Measurements from ENCODE around the gene PPP1R12B. TPM values are rescaled to one million over a fixed set of nuclear protein-coding genes. Genes with fewer than 3 reads are reported as not detected.
"Not testable (repeated sequence)": the region's sequence is repeated elsewhere in the genome, so short reads cannot be mapped to it uniquely, and the experiment has no call there.

The PPP1R12B gene
- polyA plus RNA-seq, 1 donor, result 51.8 TPM

DNA sequence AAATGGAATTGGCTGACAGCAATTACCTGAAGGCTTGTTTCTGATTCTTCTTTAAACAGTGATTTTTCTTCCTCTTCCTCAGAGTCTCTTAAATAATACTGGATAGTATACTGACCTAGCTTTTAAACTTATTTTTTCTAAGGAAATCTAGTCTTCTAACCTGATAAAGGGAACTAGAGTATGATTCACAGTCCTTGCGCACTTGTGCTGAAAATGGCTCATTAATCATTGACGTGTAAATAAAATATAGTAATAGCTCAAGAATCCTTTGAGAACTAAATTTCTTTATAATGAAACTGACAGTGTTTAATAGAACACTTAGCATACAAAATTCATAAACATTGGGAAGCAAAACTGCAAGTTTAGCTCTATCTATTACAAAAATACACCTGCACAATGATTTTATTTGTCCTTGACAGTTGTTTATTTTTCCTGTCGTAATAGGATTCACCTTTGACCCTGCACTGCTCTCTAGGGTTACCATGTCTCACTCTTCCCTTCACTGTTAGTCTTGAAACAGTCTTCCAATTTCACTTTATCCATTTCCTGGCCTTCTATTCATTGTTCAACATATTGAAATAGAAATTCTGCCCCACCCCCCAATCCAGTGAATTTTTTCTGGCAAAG, 117.3 kb downstream of the PPP1R12B start:
- DNase-seq, result peak in 1 of 2 donors; percentile 26
- no CpG with 5 or more reads among the region's 3 CpGs for WGBS (ENCODE audit: insufficient coverage, low lambda C conversion rate)
- peaks cover 17% of the 10 kb centered on the region for H3K4me1 ChIP-seq (ENCODE audit: control insufficient read depth, insufficient read depth, low read length)
- not testable (repeated sequence) for H3K27ac ChIP-seq (ENCODE audit: low read length); H3K9me3 ChIP-seq (ENCODE audit: control insufficient read depth, low read depth, low read length); H3K36me3 ChIP-seq (ENCODE audit: control insufficient read depth, insufficient read depth, low read length); H3K27me3 ChIP-seq (ENCODE audit: control insufficient read depth, insufficient read depth, low read length); H3K4me3 ChIP-seq (ENCODE audit: low read length)

DNA sequence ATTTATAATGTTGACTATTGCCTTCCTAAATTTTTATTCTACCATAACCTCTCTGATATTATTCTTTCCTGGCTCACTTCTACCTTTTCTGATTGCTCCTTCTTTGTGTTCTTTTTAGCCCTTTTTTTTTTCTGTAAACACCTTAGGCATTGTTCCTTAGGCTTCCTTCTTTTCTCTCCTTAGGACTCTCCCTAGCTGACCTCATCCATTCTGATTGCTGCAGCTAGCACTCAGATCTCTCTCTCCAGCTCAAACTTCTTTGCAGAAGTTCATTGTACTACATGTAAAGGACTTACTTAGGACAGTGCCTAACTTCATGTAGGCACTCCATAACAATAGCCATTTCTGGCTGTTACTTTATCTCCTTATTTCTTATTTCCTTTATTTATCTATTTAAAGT, 117.8 kb downstream of the PPP1R12B start:
- H3K27ac ChIP-seq (ENCODE audit: low read length), result not testable (repeated sequence)

DNA sequence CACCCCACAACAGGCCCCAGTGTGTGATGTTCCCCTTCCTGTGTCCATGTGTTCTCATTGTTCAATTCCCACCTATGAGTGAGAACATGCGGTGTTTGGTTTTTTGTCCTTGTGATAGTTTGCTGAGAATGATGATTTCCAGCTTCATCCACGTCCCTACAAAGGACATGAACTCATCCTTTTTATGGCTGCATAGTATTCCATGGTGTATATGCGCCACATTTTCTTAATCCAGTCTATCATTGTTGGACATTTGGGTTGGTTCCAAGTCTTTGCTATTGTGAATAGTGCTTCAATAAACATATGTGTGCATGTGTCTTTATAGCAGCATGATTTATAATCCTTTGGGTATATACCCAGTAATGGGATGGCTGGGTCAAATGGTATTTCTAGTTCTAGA, 118.9 kb downstream of the PPP1R12B start:
- H3K9me3 ChIP-seq (ENCODE audit: control insufficient read depth, low read depth, low read length); DNase-seq; H3K36me3 ChIP-seq (ENCODE audit: control insufficient read depth, insufficient read depth, low read length); H3K4me3 ChIP-seq (ENCODE audit: low read length); H3K27ac ChIP-seq (ENCODE audit: low read length); H3K27me3 ChIP-seq (ENCODE audit: control insufficient read depth, insufficient read depth, low read length): not testable (repeated sequence)
- no CpG with 5 or more reads among the region's 3 CpGs for WGBS (ENCODE audit: insufficient coverage, low lambda C conversion rate)
- H3K4me1 ChIP-seq (ENCODE audit: control insufficient read depth, insufficient read depth, low read length), result peaks cover 13% of the 10 kb centered on the region

More for the DNA sequence above, 117.8 kb downstream of the PPP1R12B start:
- H3K9me3 ChIP-seq (ENCODE audit: control insufficient read depth, low read depth, low read length); H3K4me3 ChIP-seq (ENCODE audit: low read length); DNase-seq; H3K36me3 ChIP-seq (ENCODE audit: control insufficient read depth, insufficient read depth, low read length); H3K27me3 ChIP-seq (ENCODE audit: control insufficient read depth, insufficient read depth, low read length): not testable (repeated sequence)
- peaks cover 17% of the 10 kb centered on the region for H3K4me1 ChIP-seq (ENCODE audit: control insufficient read depth, insufficient read depth, low read length)

DNA sequence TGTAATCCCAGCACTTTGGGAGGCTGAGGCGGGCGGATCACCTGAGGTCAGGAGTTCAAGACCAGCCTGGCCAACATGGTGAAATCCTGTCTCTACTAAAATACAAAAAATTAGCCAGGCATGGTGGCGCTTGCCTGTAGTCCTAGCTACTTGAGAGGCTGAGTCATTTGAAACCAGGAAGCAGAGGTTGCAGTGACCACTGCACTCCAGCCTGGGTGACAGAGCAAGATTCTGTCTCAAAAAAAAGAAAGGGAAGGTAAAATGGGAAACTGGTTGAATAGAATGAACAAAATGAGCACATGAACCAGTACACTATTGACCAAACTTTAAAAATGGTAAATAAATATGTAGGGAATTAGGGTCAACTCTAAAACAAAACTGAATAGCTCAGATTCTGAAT, 120.2 kb downstream of the PPP1R12B start:
- H3K27me3 ChIP-seq (ENCODE audit: control insufficient read depth, insufficient read depth, low read length); H3K4me1 ChIP-seq (ENCODE audit: control insufficient read depth, insufficient read depth, low read length); DNase-seq; H3K27ac ChIP-seq (ENCODE audit: low read length); H3K4me3 ChIP-seq (ENCODE audit: low read length); H3K36me3 ChIP-seq (ENCODE audit: control insufficient read depth, insufficient read depth, low read length); H3K9me3 ChIP-seq (ENCODE audit: control insufficient read depth, low read depth, low read length): not testable (repeated sequence)
- no CpG with 5 or more reads among the region's 3 CpGs for WGBS (ENCODE audit: insufficient coverage, low lambda C conversion rate)

DNA sequence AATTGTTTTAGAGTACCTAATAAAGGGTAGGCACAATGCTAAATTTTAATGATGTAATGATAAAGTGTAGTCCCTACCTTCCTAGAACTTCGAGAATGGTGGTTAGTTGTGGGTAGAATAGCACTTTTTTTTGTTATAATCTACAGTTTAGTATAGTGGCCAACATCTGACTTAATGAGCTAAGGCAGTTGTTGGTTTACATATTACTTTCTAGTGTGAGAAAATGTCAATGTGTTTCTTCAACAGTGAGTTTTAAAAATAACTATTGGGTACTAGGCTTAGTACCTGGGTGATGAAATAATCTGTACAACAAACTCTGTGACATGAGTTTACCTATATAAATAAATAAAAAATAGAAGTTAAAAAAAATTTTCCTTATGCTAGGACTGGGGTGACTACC, 120.6 kb downstream of the PPP1R12B start:
- H3K4me3 ChIP-seq (ENCODE audit: low read length); H3K27me3 ChIP-seq (ENCODE audit: control insufficient read depth, insufficient read depth, low read length); H3K27ac ChIP-seq (ENCODE audit: low read length); DNase-seq; H3K36me3 ChIP-seq (ENCODE audit: control insufficient read depth, insufficient read depth, low read length); H3K4me1 ChIP-seq (ENCODE audit: control insufficient read depth, insufficient read depth, low read length); H3K9me3 ChIP-seq (ENCODE audit: control insufficient read depth, low read depth, low read length): not testable (repeated sequence)
- WGBS (ENCODE audit: insufficient coverage, low lambda C conversion rate), result 88% methylated on average over 1 of the region's 1 CpG

DNA sequence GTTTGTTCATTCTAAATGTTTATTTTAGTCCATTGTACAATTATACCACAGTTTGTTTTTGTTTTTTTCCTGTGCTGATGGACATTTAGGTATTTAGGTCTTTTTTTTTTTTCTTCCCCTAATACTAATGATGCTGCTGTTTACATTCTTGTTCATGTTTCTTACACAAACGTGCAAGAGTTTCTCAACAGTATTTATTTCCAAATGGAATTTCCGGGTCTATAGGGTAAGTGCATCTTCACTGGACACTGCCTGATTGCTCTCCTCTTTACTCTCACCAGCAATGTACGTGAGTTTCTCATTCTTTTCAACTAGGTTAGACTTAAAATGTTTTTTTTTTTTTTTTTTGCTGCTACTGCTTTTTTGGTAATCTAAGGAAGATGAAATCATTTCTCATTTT, 122.7 kb downstream of the PPP1R12B start:
- H3K4me3 ChIP-seq (ENCODE audit: low read length), result no peak overlapping the region
- H3K27ac ChIP-seq (ENCODE audit: low read length), result no peak overlapping the region
- DNase-seq, result no peak
- no peaks in the 10 kb centered on the region for H3K4me1 ChIP-seq (ENCODE audit: control insufficient read depth, insufficient read depth, low read length)
- no peaks in the 10 kb centered on the region for H3K36me3 ChIP-seq (ENCODE audit: control insufficient read depth, insufficient read depth, low read length)
- 100% methylated on average over 1 of the region's 3 CpGs for WGBS (ENCODE audit: insufficient coverage, low lambda C conversion rate)
- H3K27me3 ChIP-seq (ENCODE audit: control insufficient read depth, insufficient read depth, low read length), result no peaks in the 10 kb centered on the region
- H3K9me3 ChIP-seq (ENCODE audit: control insufficient read depth, low read depth, low read length), result no peaks in the 10 kb centered on the region

DNA sequence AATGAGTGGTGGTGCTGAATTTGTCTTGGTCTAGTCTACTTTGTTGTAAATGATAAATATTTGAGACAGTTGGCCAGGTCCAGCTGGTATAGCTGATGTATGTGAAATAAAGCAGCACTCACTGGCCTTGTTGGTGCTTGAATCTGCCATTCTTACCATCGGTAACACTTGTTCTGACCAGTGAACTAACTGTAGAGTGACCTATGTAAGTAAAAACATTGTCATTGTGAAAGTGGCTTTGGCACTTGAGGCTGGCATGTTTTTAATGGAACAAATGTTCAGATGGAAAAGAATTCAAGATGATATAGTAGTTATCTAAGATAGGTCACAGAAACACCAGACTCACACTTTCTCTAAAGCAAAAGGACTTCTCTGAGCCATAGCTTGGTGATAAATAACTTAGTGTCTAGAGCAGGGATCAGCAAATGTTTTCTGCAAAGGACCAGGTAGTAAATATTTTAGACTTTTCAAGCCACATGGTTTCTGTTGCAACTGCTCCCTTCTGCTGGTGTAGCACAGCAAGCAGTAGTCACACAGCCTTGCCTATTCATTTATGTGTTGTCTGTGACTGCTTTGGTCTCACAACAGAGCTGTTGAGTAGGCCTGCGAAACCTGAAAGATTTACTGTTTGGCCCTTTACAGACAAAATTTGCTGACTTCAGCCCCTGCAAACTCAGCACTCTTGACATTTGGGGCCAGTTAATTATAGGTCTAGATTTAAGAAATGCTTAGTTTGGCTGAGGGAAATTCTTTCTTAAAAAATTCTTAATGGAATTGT, 124.0 kb downstream of the PPP1R12B start:
- H3K4me3 ChIP-seq (ENCODE audit: low read length); H3K9me3 ChIP-seq (ENCODE audit: control insufficient read depth, low read depth, low read length); H3K36me3 ChIP-seq (ENCODE audit: control insufficient read depth, insufficient read depth, low read length); H3K27me3 ChIP-seq (ENCODE audit: control insufficient read depth, insufficient read depth, low read length); H3K27ac ChIP-seq (ENCODE audit: low read length); H3K4me1 ChIP-seq (ENCODE audit: control insufficient read depth, insufficient read depth, low read length); DNase-seq: not testable (repeated sequence)
- WGBS (ENCODE audit: insufficient coverage, low lambda C conversion rate), result no CpG with 5 or more reads among the region's 2 CpGs

DNA sequence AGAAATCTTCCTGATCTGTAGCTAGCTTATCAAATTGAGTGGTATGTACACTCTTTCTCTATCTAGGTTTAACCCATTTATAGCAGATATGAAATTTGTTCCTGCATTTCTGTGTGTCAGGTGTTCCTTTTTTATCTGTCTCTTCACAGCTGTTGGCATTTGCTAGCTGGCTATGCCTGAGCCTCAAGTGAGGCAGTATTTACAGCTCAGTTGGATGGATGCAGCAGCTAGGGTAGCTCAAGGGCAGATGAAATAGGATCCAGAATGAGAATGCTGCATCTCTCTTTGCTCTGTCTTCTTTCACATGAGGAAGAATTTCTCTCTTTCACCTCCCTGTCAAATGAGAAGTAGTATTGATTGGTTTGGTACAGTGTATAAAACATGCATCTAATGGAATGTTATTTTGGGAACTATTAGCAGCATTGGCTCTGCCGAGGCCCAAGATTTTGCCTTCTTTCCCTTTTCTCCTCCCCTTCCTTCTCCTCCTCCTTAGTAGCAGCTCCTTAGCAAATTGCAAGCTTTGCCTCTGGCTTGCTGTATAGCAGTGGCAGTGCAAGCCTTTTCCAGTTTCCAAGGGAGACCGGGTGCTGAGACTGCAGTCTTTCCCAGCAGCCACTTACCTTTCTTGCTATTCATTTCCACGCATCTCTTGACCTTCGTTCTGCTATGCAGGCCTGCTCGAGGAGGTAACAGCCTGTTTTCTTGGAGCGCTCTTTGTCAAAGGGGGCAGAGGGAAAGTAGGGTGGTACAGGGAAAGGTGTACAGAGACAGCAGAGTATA, 125.0 kb downstream of the PPP1R12B start:
- not testable (repeated sequence) for H3K4me3 ChIP-seq (ENCODE audit: low read length); H3K27ac ChIP-seq (ENCODE audit: low read length); H3K36me3 ChIP-seq (ENCODE audit: control insufficient read depth, insufficient read depth, low read length); H3K9me3 ChIP-seq (ENCODE audit: control insufficient read depth, low read depth, low read length); H3K4me1 ChIP-seq (ENCODE audit: control insufficient read depth, insufficient read depth, low read length); DNase-seq; H3K27me3 ChIP-seq (ENCODE audit: control insufficient read depth, insufficient read depth, low read length)
- WGBS (ENCODE audit: insufficient coverage, low lambda C conversion rate), result no CpG with 5 or more reads among the region's 6 CpGs

DNA sequence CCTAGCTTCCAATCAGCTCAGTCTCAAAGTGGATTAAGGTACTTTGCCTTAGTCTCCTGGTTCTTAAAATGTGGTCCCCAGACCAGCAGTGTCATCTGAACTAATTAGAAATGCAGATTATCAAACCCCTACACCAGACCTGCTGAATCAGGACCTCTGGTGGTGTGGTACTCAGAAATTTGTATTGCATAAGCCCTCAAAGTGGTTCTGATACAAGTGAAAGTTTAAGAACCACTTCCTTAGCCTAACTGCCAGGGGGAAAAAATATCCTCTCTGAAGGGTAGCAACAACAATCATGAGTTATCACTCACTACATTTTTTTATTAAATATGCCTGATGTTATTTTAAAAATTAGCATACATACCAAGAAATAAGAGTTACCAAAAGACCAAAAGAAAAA, 131.2 kb downstream of the PPP1R12B start:
- not testable (repeated sequence) for H3K4me1 ChIP-seq (ENCODE audit: control insufficient read depth, insufficient read depth, low read length); H3K9me3 ChIP-seq (ENCODE audit: control insufficient read depth, low read depth, low read length); H3K36me3 ChIP-seq (ENCODE audit: control insufficient read depth, insufficient read depth, low read length); DNase-seq; H3K27me3 ChIP-seq (ENCODE audit: control insufficient read depth, insufficient read depth, low read length); H3K27ac ChIP-seq (ENCODE audit: low read length); H3K4me3 ChIP-seq (ENCODE audit: low read length)

DNA sequence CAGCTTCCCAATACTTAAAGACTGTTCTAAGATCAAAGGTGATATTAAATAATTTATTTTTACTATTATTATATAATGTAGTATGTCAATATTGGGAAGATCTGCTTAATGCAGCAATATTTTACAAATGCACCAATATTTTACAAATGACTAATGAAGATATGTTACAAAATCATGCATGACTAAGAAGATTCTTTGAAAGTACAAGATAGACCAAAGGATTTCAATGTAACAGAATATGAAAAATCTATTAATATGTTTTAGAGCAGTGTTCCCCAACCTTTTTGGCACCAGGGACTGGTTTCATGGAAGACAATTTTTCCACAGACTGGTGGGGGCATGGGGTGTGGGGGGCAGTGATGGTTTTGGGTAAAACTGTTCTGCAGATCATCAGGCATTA, 132.1 kb downstream of the PPP1R12B start:
- H3K9me3 ChIP-seq (ENCODE audit: control insufficient read depth, low read depth, low read length); H3K36me3 ChIP-seq (ENCODE audit: control insufficient read depth, insufficient read depth, low read length); H3K27me3 ChIP-seq (ENCODE audit: control insufficient read depth, insufficient read depth, low read length); H3K4me1 ChIP-seq (ENCODE audit: control insufficient read depth, insufficient read depth, low read length); H3K27ac ChIP-seq (ENCODE audit: low read length); H3K4me3 ChIP-seq (ENCODE audit: low read length); DNase-seq: not testable (repeated sequence)
